RKO (cell line): ENCODE data around the gene FXN.
A peak's percentile ranks its signal among the peaks of the same experiment; 100 is the strongest.
"Not testable (repeated sequence)": the region's sequence is repeated elsewhere in the genome, so short reads cannot be mapped to it uniquely, and the experiment has no call there.

Source experiments
- DNase-seq: peaks from one replicate; pipeline ENCODE4 v3.0.0-alpha.2; 2016; ENCODE audit warnings: low spot score

Gene FXN

GRCh38 chr9:69070201-69070600 lies 34.6 kb downstream of the FXN start:
- DNase-seq, result no peak

GRCh38 chr9:69071059-69071458 lies 35.5 kb downstream of the FXN start:
- DNase-seq, result no peak

DNA sequence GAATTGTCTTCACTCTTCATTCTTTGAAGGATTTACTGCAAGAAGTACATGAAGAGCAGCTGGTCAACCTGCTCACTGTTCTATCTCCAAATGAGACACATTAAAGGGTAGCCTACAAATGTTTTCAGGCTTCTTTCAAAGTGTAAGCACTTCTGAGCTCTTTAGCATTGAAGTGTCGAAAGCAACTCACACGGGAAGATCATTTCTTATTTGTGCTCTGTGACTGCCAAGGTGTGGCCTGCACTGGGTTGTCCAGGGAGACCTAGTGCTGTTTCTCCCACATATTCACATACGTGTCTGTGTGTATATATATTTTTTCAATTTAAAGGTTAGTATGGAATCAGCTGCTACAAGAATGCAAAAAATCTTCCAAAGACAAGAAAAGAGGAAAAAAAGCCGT lies 37.6 kb downstream of the FXN start:
- no peak for DNase-seq

GRCh38 chr9:69074801-69075200 lies 39.2 kb downstream of the FXN start:
- no peak for DNase-seq

DNA sequence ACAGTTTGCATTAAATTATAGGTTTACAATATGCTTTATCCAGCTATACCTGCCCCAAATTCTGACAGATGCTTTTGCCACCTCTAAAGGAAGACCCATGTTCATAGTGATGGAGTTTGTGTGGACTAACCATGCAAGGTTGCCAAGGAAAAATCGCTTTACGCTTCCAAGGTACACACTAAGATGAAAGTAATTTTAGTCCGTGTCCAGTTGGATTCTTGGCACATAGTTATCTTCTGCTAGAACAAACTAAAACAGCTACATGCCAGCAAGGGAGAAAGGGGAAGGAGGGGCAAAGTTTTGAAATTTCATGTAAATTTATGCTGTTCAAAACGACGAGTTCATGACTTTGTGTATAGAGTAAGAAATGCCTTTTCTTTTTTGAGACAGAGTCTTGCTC lies 41.0 kb downstream of the FXN start:
- no peak for DNase-seq

GRCh38 chr9:69078069-69078468 lies 42.5 kb downstream of the FXN start:
- DNase-seq, result no peak

DNA sequence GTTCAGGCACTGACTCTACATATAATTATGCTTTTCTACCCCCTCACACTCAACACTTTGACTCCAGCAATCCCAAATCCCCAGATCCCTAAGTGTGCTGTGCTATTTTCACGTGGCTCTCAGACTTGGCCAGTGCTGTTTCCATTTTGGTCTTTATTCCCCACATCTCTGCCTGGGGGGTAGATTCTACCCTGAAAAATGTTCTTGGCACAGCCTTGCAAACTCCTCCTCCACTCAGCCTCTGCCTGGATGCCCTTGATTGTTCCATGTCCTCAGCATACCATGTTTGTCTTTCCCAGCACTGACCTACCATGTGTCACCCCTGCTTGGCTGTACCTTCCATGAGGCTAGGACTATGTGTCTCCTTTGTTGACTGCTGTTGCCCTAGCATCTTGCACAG lies 43.0 kb downstream of the FXN start:
- DNase-seq, result no peak

- DNase-seq, result no peak
Observed at GRCh38 chr9:69079186-69079585, 43.6 kb downstream of the FXN start.

- no peak for DNase-seq
Observed at GRCh38 chr9:69081261-69081660, 45.7 kb downstream of the FXN start.

- no peak for DNase-seq
Observed at GRCh38 chr9:69083321-69083720, 47.8 kb downstream of the FXN start.

GRCh38 chr9:69085569-69086283 lies 50.2 kb downstream of the FXN start:
- no peak for DNase-seq

GRCh38 chr9:69086312-69086711 lies 50.8 kb downstream of the FXN start:
- DNase-seq, result no peak

GRCh38 chr9:69086769-69087168 lies 51.2 kb downstream of the FXN start:
- no peak for DNase-seq

DNA sequence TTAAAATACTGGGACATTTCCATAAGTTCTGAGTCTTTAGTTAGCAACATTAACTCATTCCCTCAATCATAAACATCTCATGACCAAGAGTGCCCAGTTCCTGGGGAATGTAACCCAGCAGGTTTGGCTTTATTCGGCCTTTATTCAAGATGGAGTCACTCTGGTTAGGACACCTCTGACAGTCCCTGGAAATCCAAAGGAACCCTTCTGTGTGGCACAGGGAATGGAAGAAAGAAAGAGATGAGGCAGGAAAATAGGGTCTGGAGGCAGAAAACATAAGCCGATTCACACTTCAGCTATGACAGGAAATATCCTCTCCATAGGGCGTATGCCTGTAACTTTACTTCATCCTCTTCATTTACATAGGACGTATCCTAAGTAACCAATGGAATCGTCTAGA lies 53.5 kb downstream of the FXN start:
- no peak for DNase-seq

DNA sequence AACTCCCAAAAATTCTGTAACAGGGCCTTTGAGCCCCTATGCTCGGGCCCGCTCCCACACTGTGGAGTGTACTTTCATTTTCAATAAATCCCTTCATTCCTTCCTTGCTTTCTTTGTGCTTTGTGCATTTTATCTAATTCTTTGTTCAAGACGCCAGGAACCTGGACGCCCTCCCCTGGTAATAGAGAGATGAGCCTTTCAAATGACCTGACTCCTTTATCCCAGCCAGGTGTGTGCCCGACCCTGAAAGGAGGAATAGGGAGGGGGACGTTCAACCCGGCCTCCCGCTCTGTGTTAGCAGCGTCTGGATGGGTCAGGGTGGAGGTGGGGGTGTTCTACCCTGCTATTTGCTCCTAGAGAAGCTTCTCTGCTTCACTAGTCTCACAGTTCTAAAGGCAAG lies 53.9 kb downstream of the FXN start:
- DNase-seq, result no peak

- no peak for DNase-seq
Observed at GRCh38 chr9:69090140-69090750, 54.7 kb downstream of the FXN start.

GRCh38 chr9:69090946-69091345 lies 55.4 kb downstream of the FXN start:
- DNase-seq, result no peak

GRCh38 chr9:69093471-69094103 lies 58.0 kb downstream of the FXN start:
- no peak for DNase-seq

GRCh38 chr9:69094361-69095135 lies 59.0 kb downstream of the FXN start:
- DNase-seq, result not testable (repeated sequence)

GRCh38 chr9:69097064-69097463 lies 61.5 kb downstream of the FXN start:
- peak; percentile 4 for DNase-seq

- no peak for DNase-seq
Observed at GRCh38 chr9:69097923-69098593, 62.5 kb downstream of the FXN start.

- not testable (repeated sequence) for DNase-seq
Observed at GRCh38 chr9:69103348-69103996, 67.9 kb downstream of the FXN start.
